ENCODE results near the gene PNPO. TPM values are rescaled to one million over a fixed set of nuclear protein-coding genes. Genes with fewer than 3 reads are reported as not detected.

The PNPO gene
- total and polyA plus RNA-seq, 2 of the 4 experiments (the other 2 are of a cell fraction), result 13.9 to 34.1 TPM

DNA sequence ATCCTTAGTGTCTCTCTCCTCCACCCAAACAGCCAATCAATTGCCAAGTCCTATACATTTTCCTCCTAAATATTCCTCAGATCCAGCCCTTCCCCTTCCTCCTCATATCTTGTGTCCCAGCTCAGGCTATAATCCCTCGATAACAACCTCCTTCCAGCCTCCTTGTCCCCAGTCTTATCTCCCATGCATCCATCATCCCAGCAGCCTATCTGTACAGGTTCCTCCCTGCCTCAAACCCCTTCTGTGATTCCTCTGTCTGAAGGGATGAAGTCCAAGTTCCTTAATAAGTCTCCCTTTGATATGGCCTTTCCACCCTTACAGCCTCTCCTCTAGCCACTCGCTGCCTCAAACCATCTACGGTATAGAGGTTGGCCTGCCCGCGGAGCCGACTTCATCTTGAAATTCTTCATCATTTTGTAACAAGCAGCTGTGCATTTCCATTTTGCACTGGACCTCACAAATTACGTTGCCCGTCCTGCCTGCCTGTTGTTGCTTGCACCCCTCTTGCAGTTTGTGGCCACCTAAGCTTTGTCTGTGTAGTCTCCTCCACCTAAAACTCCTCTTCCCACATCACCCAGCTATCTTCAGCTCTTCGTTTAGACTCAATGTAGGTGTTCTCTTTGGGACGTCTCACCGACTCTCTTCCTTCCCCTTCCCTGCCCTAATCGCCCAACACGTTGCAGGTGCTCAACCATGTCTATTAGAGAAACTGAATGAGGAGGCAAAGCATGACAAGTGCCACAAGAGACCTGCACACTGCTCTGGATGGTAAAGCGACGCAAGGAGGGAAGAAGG lies 28.8 kb downstream of the PNPO start:
- Histone ChIP-seq H3K27ac (ENCODE audit: insufficient read depth, low read length) (peak overlapping the region; percentile 32; the same call in 1 of the 2 replicates), H2BK5ac (ENCODE audit: low read depth, low read length, poor library complexity, severe bottlenecking) (peak overlapping the region; percentile 56), H2BK20ac (ENCODE audit: low read depth, low read length) (peak overlapping the region; percentile 87), H2AK5ac (ENCODE audit: low read depth, low read length) (peak overlapping the region; percentile 79), H3K36me3 (ENCODE audit: control insufficient read depth, insufficient read depth, low read length) (peaks cover 9% of the 10 kb centered on the region), H3K79me1 (ENCODE audit: low read depth in 1 of 2, low read length in 2 of 2) (peaks cover 14 to 33% of the 10 kb centered on the region in 2 experiments), H3K14ac (replicated peaks; ENCODE audit: low read depth, low read length) (peak overlapping the region; percentile 97), H3K27me3 (ENCODE audit: control insufficient read depth, insufficient read depth, low read length) (no peaks in the 10 kb centered on the region), H2AK9ac (replicated peaks; ENCODE audit: low read depth, low read length, poor library complexity) (peak overlapping the region; percentile 79), H4K5ac (ENCODE audit: low read depth, low read length) (peak overlapping the region; percentile 70), H3K4ac (ENCODE audit: low read depth, low read length) (peak overlapping the region; percentile 90), H3K23ac (ENCODE audit: low read depth, low read length) (peak overlapping the region; percentile 81), H4K8ac (ENCODE audit: low read depth in 2 of 2, low read length in 2 of 2) (peak overlapping the region; percentile 83 to 90), H2AFZ (replicated peaks; ENCODE audit: low read length, poor library complexity) (peak overlapping the region; percentile 96), H2BK120ac (ENCODE audit: low read depth, low read length) (peak overlapping the region; percentile 89), H3K18ac (ENCODE audit: low read depth, low read length) (peak overlapping the region; percentile 51), H2BK15ac (ENCODE audit: low read depth, low read length) (peak overlapping the region; percentile 95; the same call in 2 of the 3 replicates), H3K56ac (ENCODE audit: extremely low read depth, insufficient read depth, low read length) (peak overlapping the region; percentile 32; the same call in 1 of the 2 replicates), H3K4me2 (ENCODE audit: low read depth, low read length) (peak overlapping the region; percentile 75), H3K9me1 (ENCODE audit: insufficient read depth, low read length) (peaks cover 12% of the 10 kb centered on the region), H3K9me3 (ENCODE audit: control insufficient read depth, insufficient read depth, low read length) (no peaks in the 10 kb centered on the region), H3K4me1 (ENCODE audit: control insufficient read depth, insufficient read depth, low read length) (peaks cover 17% of the 10 kb centered on the region), H4K91ac (ENCODE audit: insufficient read depth, low read depth, low read length) (peak overlapping the region; percentile 91), H4K20me1 (ENCODE audit: insufficient read depth, low read length) (no peaks in the 10 kb centered on the region), H3K4me3 (ENCODE audit: insufficient read depth, low read depth, low read length) (peak overlapping the region; percentile 21; the same call in 1 of the 2 replicates), H3K9ac (ENCODE audit: low read depth, low read length) (peak overlapping the region; percentile 37; the same call in 1 of the 2 replicates)
- ChIA-PET CTCF (interaction anchor here (0.6 to 1.6 kb wide), 6 partner anchors 19 to 126 kb away, joined by 3 to 15 read pairs (median 3); no protein-coding TSS in a partner anchor), POLR2A (ENCODE audit: unreplicated experiment) (no interaction called here)
- dilution Hi-C loops (cut with HindIII; ENCODE audit: low sequenced_read_pairs, unreplicated experiment), result no loop called here
- WGBS, 2 experiments (ENCODE audit: extremely low coverage in 2 of 2, insufficient read length in 1 of 2), result 94% methylated on average over 5 of the region's 15 CpGs; no CpG with 5 or more reads in 1 of the 2 experiments
- DNase-seq, result no peak
- in situ Hi-C loops (cut with MboI; ENCODE audit: low sequenced_read_pairs), result no loop called here
- TF ChIP-seq FOS (IDR thresholded peaks at IDR 0.05; ENCODE audit: low read depth, low read length) (no peak), RCOR1 (IDR thresholded peaks at IDR 0.05; ENCODE audit: insufficient replicate concordance, low read length) (no peak), NFE2L2 (IDR thresholded peaks at IDR 0.05; ENCODE audit: low read depth, low read length) (no peak), MAZ (IDR thresholded peaks at IDR 0.05; ENCODE audit: borderline replicate concordance, low read depth, low read length) (no peak), CHD1 (IDR thresholded peaks at IDR 0.05; ENCODE audit: low read depth, low read length) (no peak), RFX5 (IDR thresholded peaks at IDR 0.05; ENCODE audit: low read depth, low read length) (no peak), SMC3 (IDR thresholded peaks at IDR 0.05; ENCODE audit: low read depth, low read length) (no peak)
- TF ChIP-seq, protein P1, sequence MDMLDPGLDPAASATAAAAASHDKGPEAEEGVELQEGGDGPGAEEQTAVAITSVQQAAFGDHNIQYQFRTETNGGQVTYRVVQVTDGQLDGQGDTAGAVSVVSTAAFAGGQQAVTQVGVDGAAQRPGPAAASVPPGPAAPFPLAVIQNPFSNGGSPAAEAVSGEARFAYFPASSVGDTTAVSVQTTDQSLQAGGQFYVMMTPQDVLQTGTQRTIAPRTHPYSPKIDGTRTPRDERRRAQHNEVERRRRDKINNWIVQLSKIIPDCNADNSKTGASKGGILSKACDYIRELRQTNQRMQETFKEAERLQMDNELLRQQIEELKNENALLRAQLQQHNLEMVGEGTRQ (IDR thresholded peaks at IDR 0.05; ENCODE audit: low read depth, low read length), result no peak
- BruUV-seq (replicated peaks), result no TSS peak
- intact Hi-C loops (cut with micrococcal nuclease), result loop anchor here (1.0 kb wide), 3 partner anchors 21 to 127 kb away; partner anchors contain the start of gene SP2
- no peak for ATAC-seq (ENCODE audit: low read depth)
